ENCODE results near the gene LELP1. TPM values are rescaled to one million over a fixed set of nuclear protein-coding genes. Genes with fewer than 3 reads are reported as not detected.

LELP1 gene
- total RNA-seq = not detected
- not detected for polyA plus RNA-seq (2013, experiment 1 of 2)
- not detected for polyA plus RNA-seq (2013, experiment 2 of 2)
- 0 reads per million in 172 experiments for total RNA-seq

GRCh38 chr1:153203130-153203529, at the start of gene LELP1:
Gene LELP1, plus strand, starts transcription at chr1:153203430. Its CDS starts 1,278 bp downstream, at chr1:153204708.
- ChIA-PET POLR2A (no interaction called here), CTCF (no interaction called here)
- no peak within 1 kb of the TSS for H3K27ac Mint-ChIP-seq
- TF ChIP-seq, protein P1, sequence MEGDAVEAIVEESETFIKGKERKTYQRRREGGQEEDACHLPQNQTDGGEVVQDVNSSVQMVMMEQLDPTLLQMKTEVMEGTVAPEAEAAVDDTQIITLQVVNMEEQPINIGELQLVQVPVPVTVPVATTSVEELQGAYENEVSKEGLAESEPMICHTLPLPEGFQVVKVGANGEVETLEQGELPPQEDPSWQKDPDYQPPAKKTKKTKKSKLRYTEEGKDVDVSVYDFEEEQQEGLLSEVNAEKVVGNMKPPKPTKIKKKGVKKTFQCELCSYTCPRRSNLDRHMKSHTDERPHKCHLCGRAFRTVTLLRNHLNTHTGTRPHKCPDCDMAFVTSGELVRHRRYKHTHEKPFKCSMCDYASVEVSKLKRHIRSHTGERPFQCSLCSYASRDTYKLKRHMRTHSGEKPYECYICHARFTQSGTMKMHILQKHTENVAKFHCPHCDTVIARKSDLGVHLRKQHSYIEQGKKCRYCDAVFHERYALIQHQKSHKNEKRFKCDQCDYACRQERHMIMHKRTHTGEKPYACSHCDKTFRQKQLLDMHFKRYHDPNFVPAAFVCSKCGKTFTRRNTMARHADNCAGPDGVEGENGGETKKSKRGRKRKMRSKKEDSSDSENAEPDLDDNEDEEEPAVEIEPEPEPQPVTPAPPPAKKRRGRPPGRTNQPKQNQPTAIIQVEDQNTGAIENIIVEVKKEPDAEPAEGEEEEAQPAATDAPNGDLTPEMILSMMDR (IDR thresholded peaks at IDR 0.05) = no peak
- Histone ChIP-seq H3K9me3 (ENCODE audit: control insufficient read depth in 1 of 2, insufficient read depth in 1 of 2, low read length in 2 of 2) (no peaks in the 10 kb centered on the region), H3K27ac (ENCODE audit: low read depth in 1 of 2, low read length in 2 of 2) (no peak within 1 kb of the TSS), H3K36me3 (ENCODE audit: insufficient read depth, low read length) (no peaks in the 10 kb centered on the region), H3K4me1 (ENCODE audit: insufficient read depth, low read length) (no peaks in the 10 kb centered on the region), H3K4me3 (ENCODE audit: low read length) (no peak within 1 kb of the TSS), H3K27me3 (ENCODE audit: control insufficient read depth in 1 of 2, insufficient read depth in 2 of 2, low read length in 2 of 2) (peaks cover 6 to 9% of the 10 kb centered on the region in 2 experiments)
- intact Hi-C loops (cut with DNase I, micrococcal nuclease) = no loop called here
- H3K4me1 Mint-ChIP-seq (ENCODE audit: low read depth) = no peaks in the 10 kb centered on the region
- DNase-seq (no peak), ATAC-seq (ENCODE audit: poor library complexity) (no peak)
- peaks cover 60% of the 10 kb centered on the region for H3K27me3 Mint-ChIP-seq
- H3K36me3 Mint-ChIP-seq (ENCODE audit: low read depth) = no peaks in the 10 kb centered on the region
- H3K4me3 Mint-ChIP-seq = no peak within 1 kb of the TSS
- H3K9me3 Mint-ChIP-seq = no peaks in the 10 kb centered on the region

- H3K27ac Mint-ChIP-seq = no peak overlapping the region
- ChIA-PET CTCF (no interaction called here), POLR2A (no interaction called here)
- no peaks in the 10 kb centered on the region for H3K4me1 Mint-ChIP-seq (ENCODE audit: low read depth)
- Histone ChIP-seq H3K36me3 (ENCODE audit: insufficient read depth, low read length) (no peaks in the 10 kb centered on the region), H3K9me3 (ENCODE audit: control insufficient read depth in 1 of 2, insufficient read depth in 1 of 2, low read length in 2 of 2) (peaks cover 11 to 20% of the 10 kb centered on the region in 2 experiments), H3K27me3 (ENCODE audit: control insufficient read depth in 1 of 2, insufficient read depth in 2 of 2, low read length in 2 of 2) (peaks cover 0 to 11% of the 10 kb centered on the region in 2 experiments), H3K4me1 (ENCODE audit: insufficient read depth, low read length) (no peaks in the 10 kb centered on the region), H3K4me3 (ENCODE audit: low read length) (no peak overlapping the region), H3K27ac (ENCODE audit: low read depth in 1 of 2, low read length in 2 of 2) (no peak overlapping the region)
- intact Hi-C loops (cut with DNase I, micrococcal nuclease) = no loop called here
- ATAC-seq (ENCODE audit: poor library complexity) (no peak), DNase-seq (no peak)
- H3K4me3 Mint-ChIP-seq = no peak overlapping the region
- peaks cover 41% of the 10 kb centered on the region for H3K27me3 Mint-ChIP-seq
- peaks cover 9% of the 10 kb centered on the region for H3K9me3 Mint-ChIP-seq
- TF ChIP-seq, protein P1 (IDR thresholded peaks at IDR 0.05) = no peak
- no peaks in the 10 kb centered on the region for H3K36me3 Mint-ChIP-seq (ENCODE audit: low read depth)
Measured at GRCh38 chr1:153155541-153155940, 47.7 kb upstream of the LELP1 start.

- H3K36me3 ChIP-seq (ENCODE audit: insufficient read depth, low read length) = no peaks in the 10 kb centered on the region
- H3K27ac ChIP-seq (ENCODE audit: low read depth in 1 of 2, low read length in 2 of 2) = no peak overlapping the region
- H3K4me3 ChIP-seq (ENCODE audit: low read length) = no peak overlapping the region
- ATAC-seq (ENCODE audit: poor library complexity) (no peak), DNase-seq (no peak)
- CTCF ChIA-PET = no interaction called here
- intact Hi-C loops (cut with DNase I, micrococcal nuclease) = no loop called here
- H3K27ac Mint-ChIP-seq = no peak overlapping the region
- H3K9me3 Mint-ChIP-seq = no peaks in the 10 kb centered on the region
- TF ChIP-seq, protein P1 (IDR thresholded peaks at IDR 0.05) = no peak
- H3K4me1 ChIP-seq (ENCODE audit: insufficient read depth, low read length) = no peaks in the 10 kb centered on the region
- POLR2A ChIA-PET = no interaction called here
- no peaks in the 10 kb centered on the region for H3K4me1 Mint-ChIP-seq (ENCODE audit: low read depth)
- peaks cover 67% of the 10 kb centered on the region for H3K27me3 Mint-ChIP-seq
- no peaks in the 10 kb centered on the region for H3K9me3 ChIP-seq (ENCODE audit: control insufficient read depth in 1 of 2, insufficient read depth in 1 of 2, low read length in 2 of 2)
- H3K27me3 ChIP-seq (ENCODE audit: control insufficient read depth in 1 of 2, insufficient read depth in 2 of 2, low read length in 2 of 2) = peaks cover 9 to 15% of the 10 kb centered on the region in 2 experiments
- H3K36me3 Mint-ChIP-seq (ENCODE audit: low read depth) = no peaks in the 10 kb centered on the region
- H3K4me3 Mint-ChIP-seq = no peak overlapping the region
Measured at GRCh38 chr1:153168686-153169085, 34.5 kb upstream of the LELP1 start.

Data from CD4-positive, alpha-beta T cell (primary cell).